CD4-positive, CD25-positive, alpha-beta regulatory T cell (primary cell): ENCODE data around the gene PRKAA2. TPM values are rescaled to one million over a fixed set of nuclear protein-coding genes. Genes with fewer than 3 reads are reported as not detected.

ENCODE experiments used
- ATAC-seq, 2 donors: fragments of 150-1000 bp; cut with Tn5 transposase; one replicate each; pipeline ENCODE4 v1.10.0; 2021; ENCODE audit warnings: low read depth in 2 of 2, moderate number of reproducible peaks in 2 of 2, moderate library complexity in 1 of 2
- DNase-seq, 3 donors: peaks; one replicate each; pipeline versions ENCODE4 v3.0.0 to v3.0.0-alpha.2; 2012 to 2022; ENCODE audit warnings: mixed read lengths in 1 of 3
- H3K27ac ChIP-seq: one replicate; pipeline ENCODE4 v1.7.0; 2013; ENCODE audit warnings: mild to moderate bottlenecking, low read length; ENCODE audit not compliant: insufficient read depth, poor library complexity, severe bottlenecking
- H3K27me3 ChIP-seq: one replicate; pipeline ENCODE4 v1.7.0; 2013; ENCODE audit warnings: low read length; ENCODE audit not compliant: control insufficient read depth, insufficient read depth
- H3K36me3 ChIP-seq: one replicate; pipeline ENCODE4 v1.7.0; 2013; ENCODE audit warnings: mild to moderate bottlenecking, low read length, moderate library complexity; ENCODE audit not compliant: control insufficient read depth, insufficient read depth
- H3K4me1 ChIP-seq: 2 replicates; pipeline ENCODE4 v1.7.0; 2013; ENCODE audit warnings: mild to moderate bottlenecking, low read length; ENCODE audit not compliant: insufficient read depth, control insufficient read depth, poor library complexity, severe bottlenecking
- H3K4me3 ChIP-seq: one replicate; pipeline ENCODE4 v1.7.0; 2013; ENCODE audit warnings: low read depth, mild to moderate bottlenecking, low read length, moderate library complexity
- H3K9me3 ChIP-seq, 2 experiments: 1 replicate in 1 of 2; 2 replicates in 1 of 2; pipeline ENCODE4 v1.7.0; 2013; ENCODE audit warnings: low read length in 2 of 2, mild to moderate bottlenecking in 1 of 2, moderate library complexity in 1 of 2; ENCODE audit not compliant: control insufficient read depth in 2 of 2
- H3K27ac Mint-ChIP-seq, 3 donors: one replicate each; pipeline ENCODE4 v1.8.0; 2020 to 2022; ENCODE audit warnings: mild to moderate bottlenecking in 3 of 3, mixed read lengths in 3 of 3, moderate library complexity in 2 of 3
- H3K27me3 Mint-ChIP-seq: one replicate; pipeline ENCODE4 v1.8.0; 2022; ENCODE audit warnings: mild to moderate bottlenecking, mixed read lengths
- H3K36me3 Mint-ChIP-seq: one replicate; pipeline ENCODE4 v1.8.0; 2020; ENCODE audit warnings: mixed read lengths
- H3K4me1 Mint-ChIP-seq, 4 donors: one replicate each; pipeline ENCODE4 v1.8.0; 2020 to 2022; ENCODE audit warnings: mixed read lengths in 4 of 4, mild to moderate bottlenecking in 1 of 4
- H3K4me3 Mint-ChIP-seq, 4 donors: one replicate each; pipeline ENCODE4 v1.8.0; 2020 to 2022; ENCODE audit warnings: mild to moderate bottlenecking in 4 of 4, mixed read lengths in 4 of 4, moderate library complexity in 3 of 4
- H3K9me3 Mint-ChIP-seq, 7 donors: one replicate each; pipeline ENCODE4 v1.8.0; 2020 to 2022; ENCODE audit warnings: mixed read lengths in 7 of 7, mild to moderate bottlenecking in 3 of 7, moderate library complexity in 2 of 7
- polyA plus RNA-seq, 4 donors: library from polyadenylated mRNA; unstranded; fragments of 300-500 nt; fragmentation: Illumina TruSeq; gene quantifications; one replicate each; pipeline ENCODE4 v1.2.3, GENCODE V29; 2021
- total RNA-seq: library from RNA; stranded (reverse); gene quantifications from one replicate; pipeline ENCODE4 v1.2.3, GENCODE V29; 2022

PRKAA2 gene
- total and polyA plus RNA-seq, 5 donors from 2014 or later, result not detected

GRCh38 chr1:56726706-56727105 is 81.6 kb downstream of the PRKAA2 start:
- Mint-ChIP-seq H3K9me3 (peaks cover 0 to 5% (median 1%) of the 10 kb centered on the region in 7 donors), H3K4me3 (no peak overlapping the region), H3K27ac (no peak overlapping the region), H3K36me3 (no peaks in the 10 kb centered on the region), H3K4me1 (no peaks in the 10 kb centered on the region), H3K27me3 (peaks cover 4% of the 10 kb centered on the region)
- H3K9me3 ChIP-seq, result no peaks in the 10 kb centered on the region
- no peak for ATAC-seq
- no peak overlapping the region for H3K27ac ChIP-seq
- no peaks in the 10 kb centered on the region for H3K27me3 ChIP-seq
- no peak for DNase-seq
- H3K4me3 ChIP-seq, result no peak overlapping the region
- no peaks in the 10 kb centered on the region for H3K4me1 ChIP-seq
- H3K36me3 ChIP-seq, result no peaks in the 10 kb centered on the region

- Mint-ChIP-seq H3K27ac (no peak overlapping the region), H3K36me3 (no peaks in the 10 kb centered on the region), H3K27me3 (peaks cover 4% of the 10 kb centered on the region), H3K4me1 (no peaks in the 10 kb centered on the region), H3K9me3 (peaks cover 0 to 5% (median 3%) of the 10 kb centered on the region in 7 donors), H3K4me3 (no peak overlapping the region)
- Histone ChIP-seq H3K9me3 (no peaks in the 10 kb centered on the region), H3K4me1 (no peaks in the 10 kb centered on the region), H3K36me3 (no peaks in the 10 kb centered on the region), H3K27ac (no peak overlapping the region), H3K27me3 (no peaks in the 10 kb centered on the region), H3K4me3 (no peak overlapping the region)
- no peak for ATAC-seq
- DNase-seq, result no peak
Observed at GRCh38 chr1:56728964-56729363, 83.8 kb downstream of the PRKAA2 start.

GRCh38 chr1:56745231-56745630 is 100.1 kb downstream of the PRKAA2 start:
- Histone ChIP-seq H3K4me1 (no peaks in the 10 kb centered on the region), H3K4me3 (no peak overlapping the region), H3K27me3 (no peaks in the 10 kb centered on the region), H3K27ac (no peak overlapping the region), H3K36me3 (no peaks in the 10 kb centered on the region), H3K9me3 (no peaks in the 10 kb centered on the region)
- Mint-ChIP-seq H3K27ac (no peak overlapping the region), H3K9me3 (peaks cover 0 to 4% (median 0%) of the 10 kb centered on the region in 7 donors), H3K36me3 (no peaks in the 10 kb centered on the region), H3K4me1 (no peaks in the 10 kb centered on the region), H3K4me3 (no peak overlapping the region), H3K27me3 (no peaks in the 10 kb centered on the region)
- ATAC-seq, result no peak
- no peak for DNase-seq

GRCh38 chr1:56754708-56755479 is 109.8 kb downstream of the PRKAA2 start:
- Mint-ChIP-seq H3K27ac (no peak overlapping the region), H3K36me3 (no peaks in the 10 kb centered on the region), H3K4me1 (no peaks in the 10 kb centered on the region), H3K4me3 (no peak overlapping the region), H3K9me3 (peaks cover 0 to 4% (median 0%) of the 10 kb centered on the region in 7 donors), H3K27me3 (no peaks in the 10 kb centered on the region)
- Histone ChIP-seq H3K4me3 (no peak overlapping the region), H3K36me3 (no peaks in the 10 kb centered on the region), H3K4me1 (no peaks in the 10 kb centered on the region), H3K27me3 (no peaks in the 10 kb centered on the region), H3K9me3 (no peaks in the 10 kb centered on the region), H3K27ac (no peak overlapping the region)
- no peak for DNase-seq
- no peak for ATAC-seq

GRCh38 chr1:56755911-56756310 is 110.8 kb downstream of the PRKAA2 start:
- Mint-ChIP-seq H3K36me3 (no peaks in the 10 kb centered on the region), H3K4me3 (no peak overlapping the region), H3K27ac (no peak overlapping the region), H3K4me1 (no peaks in the 10 kb centered on the region), H3K9me3 (peaks cover 0 to 2% (median 0%) of the 10 kb centered on the region in 7 donors), H3K27me3 (no peaks in the 10 kb centered on the region)
- Histone ChIP-seq H3K9me3 (no peaks in the 10 kb centered on the region), H3K36me3 (no peaks in the 10 kb centered on the region), H3K27ac (no peak overlapping the region), H3K4me3 (no peak overlapping the region), H3K4me1 (no peaks in the 10 kb centered on the region), H3K27me3 (no peaks in the 10 kb centered on the region)
- ATAC-seq (no peak), DNase-seq (no peak)

GRCh38 chr1:56758135-56758534 is 113.0 kb downstream of the PRKAA2 start:
- Mint-ChIP-seq H3K4me1 (no peaks in the 10 kb centered on the region), H3K4me3 (no peak overlapping the region), H3K36me3 (no peaks in the 10 kb centered on the region), H3K9me3 (peaks cover 0 to 1% (median 0%) of the 10 kb centered on the region in 7 donors), H3K27me3 (no peaks in the 10 kb centered on the region), H3K27ac (no peak overlapping the region)
- DNase-seq, result no peak
- Histone ChIP-seq H3K36me3 (no peaks in the 10 kb centered on the region), H3K9me3 (no peaks in the 10 kb centered on the region), H3K4me3 (no peak overlapping the region), H3K4me1 (no peaks in the 10 kb centered on the region), H3K27ac (no peak overlapping the region), H3K27me3 (no peaks in the 10 kb centered on the region)
- ATAC-seq, result no peak

GRCh38 chr1:56758794-56759193 is 113.7 kb downstream of the PRKAA2 start:
- H3K4me1 Mint-ChIP-seq, result no peaks in the 10 kb centered on the region
- Histone ChIP-seq H3K4me3 (no peak overlapping the region), H3K27ac (no peak overlapping the region), H3K27me3 (no peaks in the 10 kb centered on the region), H3K4me1 (no peaks in the 10 kb centered on the region), H3K36me3 (no peaks in the 10 kb centered on the region), H3K9me3 (no peaks in the 10 kb centered on the region)
- H3K27ac Mint-ChIP-seq, result no peak overlapping the region
- peaks cover 0 to 1% (median 0%) of the 10 kb centered on the region in 7 donors for H3K9me3 Mint-ChIP-seq
- H3K4me3 Mint-ChIP-seq, result no peak overlapping the region
- no peaks in the 10 kb centered on the region for H3K36me3 Mint-ChIP-seq
- H3K27me3 Mint-ChIP-seq, result no peaks in the 10 kb centered on the region
- DNase-seq (no peak), ATAC-seq (no peak)
